GM23338 (cell line): Measurements from ENCODE around the gene NFATC1.

Experiments
- TF ChIP-seq, protein P1 (sequence below): IDR thresholded peaks from one replicate; pipeline ENCODE4 v1.6.1; 2018; ENCODE audit warnings: antibody characterized with exemption; ENCODE audit not compliant: unreplicated experiment
- TF ChIP-seq, protein P2 (sequence below), 2 experiments: fragments of 200-600 bp in 1 of 2; sonication (generic) in 1 of 2; conservative IDR thresholded peaks; 2 replicates each; pipeline versions ENCODE4 v1.5.1 to v1.6.1; 2016 to 2017; ENCODE audit warnings: antibody characterized with exemption in 2 of 2, low read depth in 2 of 2, mild to moderate bottlenecking in 2 of 2, moderate library complexity in 1 of 2

DNA sequence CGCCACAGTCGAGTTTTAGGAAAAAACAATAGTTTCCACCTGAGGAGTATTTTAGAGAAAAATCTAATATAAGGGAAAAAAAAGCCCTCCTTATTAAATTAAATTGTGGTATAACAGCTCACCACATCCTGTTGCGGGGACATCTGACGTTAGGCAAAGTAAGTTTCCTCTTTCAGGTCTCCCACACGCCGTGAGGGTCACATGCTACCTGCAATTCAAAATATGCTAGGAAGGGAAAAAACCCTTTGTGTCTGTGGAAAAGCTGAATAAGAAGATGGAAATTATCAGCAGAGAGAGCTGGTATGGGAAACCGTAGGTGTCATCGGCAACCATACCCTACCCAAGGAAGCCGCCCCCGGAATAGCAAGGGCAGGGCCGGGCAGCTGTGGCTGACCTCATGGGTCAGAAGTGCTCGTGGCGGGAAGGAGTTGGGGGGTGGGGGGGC lies 128.0 kb downstream of the NFATC1 start:
- TF ChIP-seq, protein P1, sequence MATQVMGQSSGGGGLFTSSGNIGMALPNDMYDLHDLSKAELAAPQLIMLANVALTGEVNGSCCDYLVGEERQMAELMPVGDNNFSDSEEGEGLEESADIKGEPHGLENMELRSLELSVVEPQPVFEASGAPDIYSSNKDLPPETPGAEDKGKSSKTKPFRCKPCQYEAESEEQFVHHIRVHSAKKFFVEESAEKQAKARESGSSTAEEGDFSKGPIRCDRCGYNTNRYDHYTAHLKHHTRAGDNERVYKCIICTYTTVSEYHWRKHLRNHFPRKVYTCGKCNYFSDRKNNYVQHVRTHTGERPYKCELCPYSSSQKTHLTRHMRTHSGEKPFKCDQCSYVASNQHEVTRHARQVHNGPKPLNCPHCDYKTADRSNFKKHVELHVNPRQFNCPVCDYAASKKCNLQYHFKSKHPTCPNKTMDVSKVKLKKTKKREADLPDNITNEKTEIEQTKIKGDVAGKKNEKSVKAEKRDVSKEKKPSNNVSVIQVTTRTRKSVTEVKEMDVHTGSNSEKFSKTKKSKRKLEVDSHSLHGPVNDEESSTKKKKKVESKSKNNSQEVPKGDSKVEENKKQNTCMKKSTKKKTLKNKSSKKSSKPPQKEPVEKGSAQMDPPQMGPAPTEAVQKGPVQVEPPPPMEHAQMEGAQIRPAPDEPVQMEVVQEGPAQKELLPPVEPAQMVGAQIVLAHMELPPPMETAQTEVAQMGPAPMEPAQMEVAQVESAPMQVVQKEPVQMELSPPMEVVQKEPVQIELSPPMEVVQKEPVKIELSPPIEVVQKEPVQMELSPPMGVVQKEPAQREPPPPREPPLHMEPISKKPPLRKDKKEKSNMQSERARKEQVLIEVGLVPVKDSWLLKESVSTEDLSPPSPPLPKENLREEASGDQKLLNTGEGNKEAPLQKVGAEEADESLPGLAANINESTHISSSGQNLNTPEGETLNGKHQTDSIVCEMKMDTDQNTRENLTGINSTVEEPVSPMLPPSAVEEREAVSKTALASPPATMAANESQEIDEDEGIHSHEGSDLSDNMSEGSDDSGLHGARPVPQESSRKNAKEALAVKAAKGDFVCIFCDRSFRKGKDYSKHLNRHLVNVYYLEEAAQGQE = no peak
- TF ChIP-seq, protein P2, sequence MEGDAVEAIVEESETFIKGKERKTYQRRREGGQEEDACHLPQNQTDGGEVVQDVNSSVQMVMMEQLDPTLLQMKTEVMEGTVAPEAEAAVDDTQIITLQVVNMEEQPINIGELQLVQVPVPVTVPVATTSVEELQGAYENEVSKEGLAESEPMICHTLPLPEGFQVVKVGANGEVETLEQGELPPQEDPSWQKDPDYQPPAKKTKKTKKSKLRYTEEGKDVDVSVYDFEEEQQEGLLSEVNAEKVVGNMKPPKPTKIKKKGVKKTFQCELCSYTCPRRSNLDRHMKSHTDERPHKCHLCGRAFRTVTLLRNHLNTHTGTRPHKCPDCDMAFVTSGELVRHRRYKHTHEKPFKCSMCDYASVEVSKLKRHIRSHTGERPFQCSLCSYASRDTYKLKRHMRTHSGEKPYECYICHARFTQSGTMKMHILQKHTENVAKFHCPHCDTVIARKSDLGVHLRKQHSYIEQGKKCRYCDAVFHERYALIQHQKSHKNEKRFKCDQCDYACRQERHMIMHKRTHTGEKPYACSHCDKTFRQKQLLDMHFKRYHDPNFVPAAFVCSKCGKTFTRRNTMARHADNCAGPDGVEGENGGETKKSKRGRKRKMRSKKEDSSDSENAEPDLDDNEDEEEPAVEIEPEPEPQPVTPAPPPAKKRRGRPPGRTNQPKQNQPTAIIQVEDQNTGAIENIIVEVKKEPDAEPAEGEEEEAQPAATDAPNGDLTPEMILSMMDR (conservative IDR thresholded peaks at IDR 0.05; ENCODE audit: low read depth in 2 of 2) = no peak
